ENCODE data around the gene ZNF418. TPM values are rescaled to one million over a fixed set of nuclear protein-coding genes. Genes with fewer than 3 reads are reported as not detected.
"Not testable (repeated sequence)": the region's sequence is repeated elsewhere in the genome, so short reads cannot be mapped to it uniquely, and the experiment has no call there.

The ZNF418 gene
- total RNA-seq, 1 donor from 2014 or later, result 24.5 TPM

- Mint-ChIP-seq H3K4me1 (peaks cover 27% of the 10 kb centered on the region), H3K27me3 (ENCODE audit: low read depth) (no peaks in the 10 kb centered on the region), H3K4me3 (peak overlapping the region; percentile 84), H3K36me3 (peaks cover 51% of the 10 kb centered on the region), H3K9me3 (peaks cover 21% of the 10 kb centered on the region), H3K27ac (peak overlapping the region; percentile 88)
- no peak for DNase-seq (ENCODE audit: low spot score in 2 of 2, unreplicated experiment in 2 of 2)
- TF ChIP-seq CTCF (IDR thresholded peaks at IDR 0.05; ENCODE audit: unreplicated experiment), result no peak
These were observed 47.1 kb downstream of the ZNF418 start for GRCh38 chr19:57888107-57888559.

- H3K9me3 Mint-ChIP-seq, result peaks cover 24% of the 10 kb centered on the region
- H3K4me3 Mint-ChIP-seq, result peak overlapping the region; percentile 84
- TF ChIP-seq CTCF (IDR thresholded peaks at IDR 0.05; ENCODE audit: unreplicated experiment), result no peak
- no peak for DNase-seq (ENCODE audit: low spot score in 2 of 2, unreplicated experiment in 2 of 2)
- peaks cover 27% of the 10 kb centered on the region for H3K4me1 Mint-ChIP-seq
- H3K27me3 Mint-ChIP-seq (ENCODE audit: low read depth), result no peaks in the 10 kb centered on the region
- H3K36me3 Mint-ChIP-seq, result peaks cover 55% of the 10 kb centered on the region
- H3K27ac Mint-ChIP-seq, result peak overlapping the region; percentile 88
These were observed 47.8 kb downstream of the ZNF418 start for GRCh38 chr19:57887195-57887941.

GRCh38 chr19:57886046-57886445 lies 49.2 kb downstream of the ZNF418 start:
- H3K9me3 Mint-ChIP-seq, result peaks cover 21% of the 10 kb centered on the region
- TF ChIP-seq CTCF (IDR thresholded peaks at IDR 0.05; ENCODE audit: unreplicated experiment), result no peak
- peak overlapping the region; percentile 37 for H3K4me3 Mint-ChIP-seq
- peak overlapping the region; percentile 50 for H3K27ac Mint-ChIP-seq
- peaks cover 51% of the 10 kb centered on the region for H3K36me3 Mint-ChIP-seq
- H3K4me1 Mint-ChIP-seq, result peaks cover 25% of the 10 kb centered on the region
- no peak for DNase-seq (ENCODE audit: low spot score in 2 of 2, unreplicated experiment in 2 of 2)
- H3K27me3 Mint-ChIP-seq (ENCODE audit: low read depth), result no peaks in the 10 kb centered on the region

- peaks cover 77% of the 10 kb centered on the region for H3K36me3 Mint-ChIP-seq
- H3K27ac Mint-ChIP-seq; DNase-seq (ENCODE audit: low spot score in 2 of 2, unreplicated experiment in 2 of 2); H3K4me3 Mint-ChIP-seq; H3K4me1 Mint-ChIP-seq; H3K27me3 Mint-ChIP-seq (ENCODE audit: low read depth): not testable (repeated sequence)
- peaks cover 59% of the 10 kb centered on the region for H3K9me3 Mint-ChIP-seq
These were observed 61.1 kb downstream of the ZNF418 start for GRCh38 chr19:57873883-57874799.

- no peak for TF ChIP-seq CTCF (IDR thresholded peaks at IDR 0.05; ENCODE audit: unreplicated experiment)
- Mint-ChIP-seq H3K4me3 (no peak overlapping the region), H3K4me1 (no peaks in the 10 kb centered on the region), H3K27ac (no peak overlapping the region), H3K27me3 (ENCODE audit: low read depth) (no peaks in the 10 kb centered on the region), H3K36me3 (peaks cover 78% of the 10 kb centered on the region), H3K9me3 (peaks cover 60% of the 10 kb centered on the region)
- DNase-seq (ENCODE audit: low spot score in 2 of 2, unreplicated experiment in 2 of 2), result no peak
These were observed 62.8 kb downstream of the ZNF418 start for GRCh38 chr19:57872450-57872849.

Other genes with a start within 250 kb of the ZNF418 start
- 42.4 to 43.0 TPM (median 42.7 TPM) in 3 replicates for gene ZNF154, start 226.2 kb downstream of the ZNF418 start, total RNA-seq
- gene ZNF671, start 207.8 kb downstream of the ZNF418 start, total RNA-seq, result 8.5 to 9.3 TPM (median 9.3 TPM) in 3 replicates
- gene ZNF776, start 188.6 kb downstream of the ZNF418 start, total RNA-seq, result 29.1 to 30.4 TPM (median 29.7 TPM) in 3 replicates
- gene ZNF586, start 165.7 kb downstream of the ZNF418 start, total RNA-seq, result 29.7 to 33.7 TPM (median 31.3 TPM) in 3 replicates
- gene ZNF552, start 120.5 kb downstream of the ZNF418 start, total RNA-seq, result 15.5 to 19.2 TPM (median 16.8 TPM) in 3 replicates
- gene ZNF587B, start 105.1 kb downstream of the ZNF418 start, total RNA-seq, result 28.2 to 32.0 TPM (median 29.8 TPM) in 3 replicates
- gene ZNF587, start 85.5 kb downstream of the ZNF418 start, total RNA-seq, result 72.9 to 77.4 TPM (median 75.9 TPM) in 3 replicates
- gene ZNF814, start 46.4 kb downstream of the ZNF418 start, total RNA-seq, result 53.7 to 60.4 TPM (median 56.2 TPM) in 3 replicates
- 25.1 to 26.8 TPM (median 25.9 TPM) in 3 replicates for gene ZNF417, start 18.8 kb downstream of the ZNF418 start, total RNA-seq
- gene ZNF256, start 12.3 kb upstream of the ZNF418 start, total RNA-seq, result 13.2 to 14.5 TPM (median 14.2 TPM) in 3 replicates
- gene C19orf18, start 39.1 kb upstream of the ZNF418 start, total RNA-seq, result 2.7 to 4.1 TPM (median 3.3 TPM) in 3 replicates
- gene ZNF606, start 67.4 kb upstream of the ZNF418 start, total RNA-seq, result 41.8 to 46.2 TPM (median 45.4 TPM) in 3 replicates
- gene ZSCAN1, start 98.6 kb upstream of the ZNF418 start, total RNA-seq, result 1.7 to 3.5 TPM (median 2.9 TPM) in 3 replicates
- gene ZNF135, start 123.9 kb upstream of the ZNF418 start, total RNA-seq, result 11.6 to 12.5 TPM (median 12.3 TPM) in 3 replicates
- 85.9 to 91.9 TPM (median 91.0 TPM) in 3 replicates for gene ZSCAN18, start 162.8 kb upstream of the ZNF418 start, total RNA-seq
- 13.6 to 15.0 TPM (median 14.6 TPM) in 3 replicates for gene ZNF329, start 215.4 kb upstream of the ZNF418 start, total RNA-seq
- 27.4 to 30.6 TPM (median 27.9 TPM) in 3 replicates for gene ZNF274, start 247.7 kb upstream of the ZNF418 start, total RNA-seq